GM18909 (cell line): ENCODE results near the gene PCDHGC3.

Experiments used
- ATAC-seq: cut with Tn5 transposase; IDR thresholded peaks from one replicate; pipeline ENCODE4 v1.9.1; 2021; ENCODE audit warnings: mild to moderate bottlenecking; ENCODE audit not compliant: unreplicated experiment, poor library complexity

Gene PCDHGC3

DNA sequence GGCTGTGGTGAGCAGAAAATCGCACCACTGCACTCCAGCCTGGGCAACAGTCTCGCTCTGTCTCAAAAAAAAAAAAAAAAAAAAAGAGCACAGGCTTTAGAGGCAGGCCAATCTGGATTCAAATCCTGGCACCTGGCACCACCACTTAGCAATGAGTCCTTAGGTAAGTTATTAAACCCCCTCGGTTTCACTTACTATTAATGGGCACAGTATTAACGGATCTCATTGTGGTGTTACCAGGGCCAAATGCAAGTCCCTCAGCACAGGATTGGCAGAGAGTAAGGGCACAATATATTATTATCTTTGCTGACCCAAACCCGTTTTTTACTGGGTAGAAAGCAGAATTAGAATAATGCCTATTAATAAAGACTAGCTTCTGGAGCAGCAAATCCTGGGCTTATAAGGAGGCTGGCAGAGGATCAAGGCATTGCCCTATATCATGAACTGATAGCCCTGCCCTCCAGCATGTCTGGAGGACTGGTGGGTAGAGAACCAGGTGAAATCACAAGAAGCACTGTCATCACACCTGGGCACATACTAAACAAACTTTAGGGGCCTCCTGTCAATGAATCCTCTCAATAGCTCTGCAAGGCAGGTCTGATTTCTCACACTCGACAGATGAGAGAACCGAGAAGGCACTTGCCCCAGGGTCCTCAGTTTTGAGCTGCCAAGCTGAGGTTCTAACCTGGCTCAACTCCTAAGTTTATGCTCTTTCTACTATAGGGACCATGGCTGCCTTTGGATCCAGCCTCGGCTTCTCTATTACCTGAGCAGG, 30.8 kb downstream of the PCDHGC3 start:
- no peak for ATAC-seq

DNA sequence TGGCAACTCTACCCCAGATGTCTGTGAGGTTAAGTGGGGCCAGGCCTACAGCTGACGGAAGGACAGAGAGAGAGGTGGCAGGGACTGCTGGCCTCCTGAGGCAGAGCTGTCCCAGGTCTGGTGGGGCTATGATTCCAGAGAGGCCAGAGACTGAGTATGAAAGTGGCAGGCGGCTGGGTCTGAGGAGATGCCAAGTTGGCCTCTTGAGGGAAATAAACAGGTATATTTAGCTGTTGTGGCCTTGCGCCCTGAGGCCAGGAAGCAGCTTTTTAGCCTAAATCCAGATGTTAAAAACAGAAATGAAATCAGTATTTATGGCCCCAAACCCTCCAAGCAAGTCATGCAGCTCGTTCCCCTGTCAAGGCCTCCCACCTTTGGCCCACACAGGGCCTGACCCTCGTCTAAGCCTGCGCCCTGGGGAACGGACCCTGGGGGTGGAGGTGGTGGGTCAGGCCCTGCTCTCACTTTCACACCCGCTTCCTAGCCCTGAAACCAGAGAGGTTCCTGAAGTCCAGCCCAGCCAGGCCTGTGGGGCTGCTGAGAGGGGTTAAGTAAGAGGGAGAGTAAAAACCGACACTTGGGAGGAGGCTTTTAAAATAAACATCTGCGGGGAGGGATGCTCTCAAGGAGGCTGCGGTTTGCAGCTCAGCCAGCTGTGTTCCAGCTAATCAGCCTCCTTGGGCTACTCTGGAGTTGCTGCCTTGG, 31.8 kb downstream of the PCDHGC3 start:
- ATAC-seq: peak; percentile 45

DNA sequence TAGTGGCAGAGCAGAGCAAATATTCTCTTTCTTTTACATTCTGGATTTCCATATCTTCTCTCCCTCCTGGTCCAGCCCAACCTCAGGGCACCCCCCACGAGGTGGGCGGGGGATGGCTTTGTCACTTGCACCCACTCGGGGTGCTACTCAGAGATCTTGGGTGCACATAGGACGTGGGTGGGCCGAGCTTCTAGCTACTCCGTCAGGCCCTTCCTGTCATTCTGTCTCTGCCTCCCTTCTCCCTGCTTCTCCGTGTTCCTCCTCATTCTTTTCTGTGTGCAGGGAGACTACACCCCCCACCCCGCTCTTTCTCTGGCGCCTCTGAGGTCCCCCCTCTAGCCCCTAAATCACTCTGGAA, 32.7 kb downstream of the PCDHGC3 start:
- ATAC-seq: no peak

GRCh38 chr5:141508798-141509611, 33.2 kb downstream of the PCDHGC3 start:
- ATAC-seq: no peak

- ATAC-seq: no peak
Observed at GRCh38 chr5:141510160-141510559, 34.4 kb downstream of the PCDHGC3 start.

DNA sequence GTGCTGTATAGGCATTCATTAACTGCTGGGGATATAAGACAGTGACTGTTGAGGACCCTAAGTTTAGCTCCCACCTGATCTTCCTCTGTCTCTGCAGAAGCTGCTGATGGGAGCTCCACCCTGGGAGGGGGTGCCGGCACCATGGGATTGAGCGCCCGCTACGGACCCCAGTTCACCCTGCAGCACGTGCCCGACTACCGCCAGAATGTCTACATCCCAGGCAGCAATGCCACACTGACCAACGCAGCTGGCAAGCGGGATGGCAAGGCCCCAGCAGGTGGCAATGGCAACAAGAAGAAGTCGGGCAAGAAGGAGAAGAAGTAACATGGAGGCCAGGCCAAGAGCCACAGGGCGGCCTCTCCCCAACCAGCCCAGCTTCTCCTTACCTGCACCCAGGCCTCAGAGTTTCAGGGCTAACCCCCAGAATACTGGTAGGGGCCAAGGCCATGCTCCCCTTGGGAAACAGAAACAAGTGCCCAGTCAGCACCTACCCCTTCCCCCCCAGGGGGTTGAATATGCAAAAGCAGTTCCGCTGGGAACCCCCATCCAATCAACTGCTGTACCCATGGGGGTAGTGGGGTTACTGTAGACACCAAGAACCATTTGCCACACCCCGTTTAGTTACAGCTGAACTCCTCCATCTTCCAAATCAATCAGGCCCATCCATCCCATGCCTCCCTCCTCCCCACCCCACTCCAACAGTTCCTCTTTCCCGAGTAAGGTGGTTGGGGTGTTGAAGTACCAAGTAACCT, 35.3 kb downstream of the PCDHGC3 start:
- peak; percentile 30 for ATAC-seq

- ATAC-seq: no peak
Observed at GRCh38 chr5:141511771-141512325, 36.1 kb downstream of the PCDHGC3 start.

- peak; percentile 30 for ATAC-seq
Observed at GRCh38 chr5:141512390-141512910, 36.7 kb downstream of the PCDHGC3 start.

DNA sequence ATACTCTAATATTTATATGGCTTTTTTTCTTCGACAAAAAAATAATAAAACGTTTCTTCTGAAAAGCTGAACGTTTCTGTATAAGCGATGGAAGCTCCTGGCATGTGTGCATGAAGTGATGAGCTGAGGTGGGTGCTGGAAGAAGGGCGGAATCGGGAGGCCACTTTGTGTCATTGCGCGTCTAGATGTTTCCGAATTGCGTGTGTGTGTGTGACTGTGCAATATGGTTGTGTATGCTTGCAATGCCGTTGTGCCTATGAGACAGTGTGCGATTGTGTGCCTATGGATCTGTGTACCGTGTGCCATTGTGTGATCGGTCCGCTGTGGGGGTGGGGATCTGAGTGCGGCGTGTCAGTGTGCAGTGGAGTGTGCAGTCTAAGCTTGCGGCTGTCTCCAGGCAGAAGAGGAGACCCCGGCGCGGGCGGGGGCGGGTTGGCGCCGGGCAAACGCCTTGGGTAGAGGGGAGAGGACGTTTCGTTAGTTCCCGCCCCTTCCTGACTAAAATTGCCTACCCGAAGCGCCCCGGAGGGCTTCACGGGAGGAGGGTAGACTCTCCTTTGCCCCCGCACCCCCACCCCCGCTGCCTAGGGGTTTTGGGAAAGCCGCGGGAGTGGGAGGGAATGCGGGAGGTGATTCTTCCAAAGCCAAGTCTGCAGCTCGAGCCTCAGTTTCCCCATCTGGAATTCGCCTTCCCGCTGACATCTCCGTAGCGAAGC, 37.3 kb downstream of the PCDHGC3 start:
- no peak for ATAC-seq

DNA sequence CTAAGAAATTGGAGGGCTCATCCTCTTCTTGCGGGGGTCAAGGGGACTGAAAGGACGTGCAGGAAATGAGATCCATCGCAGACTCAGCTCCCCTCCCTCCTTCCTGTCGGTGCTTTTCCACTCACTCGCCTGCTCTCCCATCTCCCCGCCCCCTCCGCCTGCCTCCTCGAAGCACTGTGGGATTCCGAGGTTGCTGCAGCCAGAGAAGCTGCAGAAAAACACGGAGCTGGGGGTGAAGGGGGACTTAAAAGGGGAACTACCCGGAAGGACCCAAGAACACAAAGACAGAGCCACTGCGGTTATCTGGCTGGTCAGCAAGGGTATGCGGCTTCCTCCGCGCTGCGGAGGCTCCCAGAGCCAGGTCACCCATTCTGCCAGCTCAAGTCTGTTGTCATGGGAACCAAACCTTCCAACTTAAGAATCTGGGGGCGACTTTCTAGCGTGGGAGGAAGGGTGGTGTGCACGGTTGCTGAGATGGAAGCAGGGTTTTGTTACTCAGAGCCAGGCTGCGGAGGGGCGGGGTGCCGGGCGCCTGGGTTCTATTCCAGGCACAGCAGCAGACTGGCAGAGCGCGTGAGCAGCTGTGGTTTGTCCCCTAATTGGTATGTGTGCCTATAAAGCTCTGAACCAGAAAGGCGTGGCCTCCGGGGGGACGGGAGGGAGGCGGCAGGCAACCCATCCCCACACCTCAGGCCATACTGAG, 38.0 kb downstream of the PCDHGC3 start:
- peak; percentile 38 for ATAC-seq

DNA sequence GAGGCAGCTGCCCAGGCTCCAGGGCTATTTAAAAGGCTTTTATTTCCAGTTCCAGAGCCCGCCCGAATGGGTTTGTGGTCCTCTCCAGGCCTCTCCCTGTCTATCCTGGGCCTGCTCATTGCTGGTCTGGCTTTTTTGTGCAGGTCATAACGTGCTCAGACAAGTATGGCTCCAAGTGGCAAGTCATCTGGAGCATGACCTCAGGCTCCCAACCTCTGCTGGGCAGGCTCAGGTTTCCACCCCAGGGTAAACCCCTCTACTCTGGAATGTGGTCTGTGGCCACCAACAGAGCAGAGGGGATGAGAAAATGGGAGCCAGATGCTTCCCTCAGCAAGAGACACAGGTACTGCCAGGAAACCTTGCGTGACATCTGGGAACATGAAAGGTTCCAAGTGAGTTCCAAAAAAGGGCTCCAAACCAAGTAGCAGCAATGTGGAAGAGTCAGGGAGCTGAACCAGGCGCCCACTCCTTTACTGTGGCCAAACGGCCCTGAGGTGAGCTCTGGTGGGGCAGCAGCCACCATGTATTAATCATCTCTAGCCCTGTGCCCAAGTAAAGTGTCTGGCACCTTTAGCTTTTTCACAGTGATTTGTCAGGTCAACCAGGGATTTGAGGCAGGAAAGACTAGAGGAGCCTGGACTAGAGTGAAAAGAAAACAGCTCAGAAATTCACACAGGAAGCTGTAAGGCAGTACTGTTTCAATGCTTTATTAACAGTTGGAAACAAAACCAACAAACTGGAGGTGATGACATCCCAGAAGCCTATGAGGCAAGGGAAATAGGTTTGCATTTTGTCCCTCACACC, 38.8 kb downstream of the PCDHGC3 start:
- ATAC-seq: peak; percentile 9

- ATAC-seq: no peak
Observed at GRCh38 chr5:141515141-141515540, 39.4 kb downstream of the PCDHGC3 start.

DNA sequence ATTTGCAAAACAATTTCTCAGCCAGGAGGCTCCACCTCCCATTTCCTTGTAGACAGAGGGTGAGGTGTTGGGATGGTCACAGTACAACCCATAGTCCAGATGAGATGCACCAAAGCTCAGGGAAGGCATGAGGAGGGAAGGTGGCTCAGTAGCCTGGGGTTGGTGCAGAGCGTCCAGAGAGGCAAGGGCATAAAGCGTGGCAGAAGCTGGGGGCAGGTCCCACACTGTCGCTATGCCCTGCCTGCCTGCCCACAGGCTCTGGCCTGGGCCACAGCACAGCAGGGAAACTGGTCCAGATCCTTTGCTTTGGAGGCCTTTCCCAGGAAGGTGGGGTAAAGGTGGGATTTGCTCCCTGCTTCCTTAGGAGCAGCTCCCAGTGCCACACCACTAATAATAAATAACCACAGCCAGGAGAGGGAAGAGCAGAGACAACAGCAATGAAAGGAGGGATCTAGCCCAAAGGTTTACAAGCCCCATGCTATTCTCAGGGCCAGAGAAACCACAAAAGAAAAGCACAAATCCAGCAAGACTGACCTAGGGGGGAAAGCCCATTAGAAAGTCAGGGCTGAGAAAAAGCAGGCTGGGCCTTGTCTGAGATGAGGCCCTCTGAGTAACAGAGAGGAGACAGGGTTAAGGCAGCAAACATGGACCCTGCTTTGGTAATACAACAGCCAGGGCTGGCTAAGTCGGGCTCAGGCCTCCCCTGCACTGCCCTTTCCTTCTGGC, 40.3 kb downstream of the PCDHGC3 start:
- ATAC-seq: no peak

DNA sequence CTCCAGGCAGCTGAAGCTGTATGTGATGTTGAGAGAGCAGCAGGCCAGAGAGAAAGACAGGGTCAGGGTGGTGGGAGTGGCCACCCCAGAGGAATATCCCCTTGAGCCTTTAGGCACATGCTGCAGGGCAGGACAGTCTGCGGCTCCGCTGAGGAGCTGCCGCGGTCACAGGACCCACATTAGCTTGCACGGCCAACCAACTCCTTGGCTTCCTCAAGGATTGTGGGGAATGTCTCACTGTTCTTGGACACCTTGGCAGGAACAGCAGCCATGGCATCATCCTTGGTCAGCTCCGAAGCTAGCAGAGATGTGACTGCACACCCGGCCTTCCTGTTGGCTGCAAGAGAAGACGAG, 40.9 kb downstream of the PCDHGC3 start:
- no peak for ATAC-seq

DNA sequence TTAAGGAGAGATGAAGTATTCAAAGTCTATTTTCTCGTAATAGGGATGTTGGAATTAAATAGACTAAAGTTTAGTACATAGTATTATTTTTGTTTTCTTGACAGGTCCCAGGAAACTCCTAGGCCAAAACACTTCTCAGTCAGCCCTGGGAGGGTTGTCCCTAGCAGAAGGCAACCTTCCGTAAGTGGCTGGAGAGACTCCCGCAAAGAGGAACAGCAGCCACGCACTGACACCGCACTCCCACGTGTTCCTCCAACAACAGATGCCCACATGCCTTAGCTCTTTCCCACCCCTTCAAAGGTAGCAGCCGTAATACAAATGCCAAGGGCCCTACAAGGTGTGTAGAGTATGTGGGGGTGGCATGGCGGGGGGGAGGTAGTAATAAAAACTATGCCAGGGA, 41.5 kb downstream of the PCDHGC3 start:
- no peak for ATAC-seq

DNA sequence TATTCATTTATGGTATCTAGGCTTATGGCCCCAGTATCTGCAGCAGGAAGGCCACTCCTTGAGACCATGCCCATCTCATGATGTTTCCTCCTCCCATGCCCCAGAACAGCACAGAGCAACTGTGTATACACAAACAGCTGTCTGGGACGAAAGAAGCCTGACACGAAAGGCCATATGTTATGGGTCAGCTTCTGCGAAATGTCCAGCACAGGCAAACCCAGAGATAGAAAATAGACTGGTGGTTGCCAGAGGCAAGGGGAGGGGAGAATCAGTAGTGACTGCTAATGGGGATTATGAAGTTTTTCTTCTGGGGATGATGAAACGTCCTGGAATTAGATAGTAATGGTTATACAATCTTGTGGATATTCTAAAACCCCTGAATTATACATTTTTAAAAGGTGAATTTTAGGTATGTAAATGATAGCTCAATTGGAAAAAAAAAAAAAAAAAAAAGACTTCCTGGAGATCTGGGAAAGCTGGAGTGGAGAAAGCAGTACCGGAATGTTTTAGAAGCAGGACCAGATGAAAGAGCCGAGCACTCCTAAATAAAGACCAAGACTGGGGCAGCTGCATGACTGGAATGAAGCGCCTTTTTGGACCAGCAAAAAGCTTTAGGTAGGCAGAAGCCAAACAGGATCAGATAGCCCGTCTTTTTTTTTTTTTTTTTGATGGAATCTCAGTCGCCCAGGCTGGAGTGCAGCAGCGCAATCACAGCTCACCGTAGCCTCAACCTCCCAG, 42.3 kb downstream of the PCDHGC3 start:
- ATAC-seq: no peak

DNA sequence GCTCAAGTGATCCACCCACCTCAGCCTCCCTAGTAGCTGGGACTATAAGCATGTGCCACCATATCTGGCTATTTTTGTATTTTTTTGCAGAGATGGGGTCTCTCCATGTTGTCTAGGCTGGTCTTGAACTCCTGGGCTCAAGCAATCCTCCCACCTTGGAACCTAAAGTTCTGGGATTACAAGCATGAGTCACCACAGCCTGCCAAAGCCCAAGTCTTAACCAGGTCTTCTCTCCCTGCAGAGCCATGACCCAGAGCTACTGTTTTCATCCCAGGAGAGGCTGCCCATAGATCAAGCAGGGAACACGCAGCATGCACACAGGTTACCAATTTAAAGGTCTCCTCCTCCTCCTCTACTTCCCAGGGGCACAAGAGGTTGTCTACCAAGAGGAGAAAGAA, 42.9 kb downstream of the PCDHGC3 start:
- ATAC-seq: no peak
